Mesenchymal stem cell (in vitro differentiated cells and primary cell): ENCODE results near the gene TTC22.

Source experiments
- DNase-seq: peaks from one replicate; pipeline ENCODE4 v3.0.0-alpha.2; 2013
- H2AFZ ChIP-seq: one replicate; pipeline ENCODE4 v1.6.1; 2013; ENCODE audit warnings: low read depth, mild to moderate bottlenecking, control low read depth, inconsistent platforms, low read length, moderate library complexity
- H2AK5ac ChIP-seq: 2 replicates; pipeline ENCODE4 v1.6.1; 2013; ENCODE audit warnings: low read length, moderate library complexity, mild to moderate bottlenecking, inconsistent platforms; ENCODE audit not compliant: severe bottlenecking
- H2BK120ac ChIP-seq: one replicate; pipeline ENCODE4 v1.6.1; 2013; ENCODE audit warnings: low read depth, mild to moderate bottlenecking, inconsistent platforms, low read length, moderate library complexity
- H2BK12ac ChIP-seq, 2 experiments: one replicate each; pipeline ENCODE4 v1.6.1; 2013; ENCODE audit warnings: inconsistent platforms in 2 of 2, low read length in 2 of 2, mild to moderate bottlenecking in 2 of 2, moderate library complexity in 2 of 2, control low read depth in 1 of 2
- H2BK15ac ChIP-seq: one replicate; pipeline ENCODE4 v1.6.1; 2013; ENCODE audit warnings: mild to moderate bottlenecking, low read depth, inconsistent platforms; ENCODE audit not compliant: poor library complexity, severe bottlenecking
- H2BK5ac ChIP-seq: 2 replicates; pipeline ENCODE4 v1.6.1; 2013; ENCODE audit warnings: low read depth, mild to moderate bottlenecking, low read length, control low read depth, inconsistent platforms; ENCODE audit not compliant: poor library complexity, severe bottlenecking
- H3K14ac ChIP-seq, 2 experiments: one replicate each; pipeline ENCODE4 v1.6.1; 2013; ENCODE audit warnings: inconsistent platforms in 2 of 2, low read length in 2 of 2, control low read depth in 1 of 2, mild to moderate bottlenecking in 1 of 2, moderate library complexity in 1 of 2
- H3K18ac ChIP-seq, 2 experiments: one replicate each; pipeline ENCODE4 v1.6.1; 2013; ENCODE audit warnings: inconsistent platforms in 2 of 2, low read length in 2 of 2, control low read depth in 1 of 2, low read depth in 1 of 2, mild to moderate bottlenecking in 1 of 2
- H3K23ac ChIP-seq, 2 experiments: one replicate each; pipeline ENCODE4 v1.6.1; 2013; ENCODE audit warnings: inconsistent platforms in 2 of 2, low read length in 2 of 2, mild to moderate bottlenecking in 2 of 2, moderate library complexity in 2 of 2, control low read depth in 1 of 2
- H3K27ac ChIP-seq: 2 replicates; pipeline ENCODE4 v1.5.1; 2013; ENCODE audit warnings: mild to moderate bottlenecking, moderate library complexity, low read length, control low read depth, inconsistent platforms; ENCODE audit not compliant: poor library complexity, severe bottlenecking
- H3K27me3 ChIP-seq, 2 experiments: 2 replicates each; pipeline versions ENCODE4 v1.6.1 to v1.7.0; 2013; ENCODE audit warnings: low read length in 2 of 2, mild to moderate bottlenecking in 2 of 2, moderate library complexity in 2 of 2, control low read depth in 1 of 2, inconsistent platforms in 1 of 2; ENCODE audit not compliant: control insufficient read depth in 1 of 2, insufficient read depth in 1 of 2
- H3K36me3 ChIP-seq, 2 experiments: 2 replicates each; pipeline versions ENCODE4 v1.6.1 to v1.7.0; 2013; ENCODE audit warnings: low read length in 2 of 2, control low read depth in 1 of 2, inconsistent platforms in 1 of 2, low read depth in 1 of 2, mild to moderate bottlenecking in 1 of 2; ENCODE audit not compliant: insufficient read depth in 2 of 2, control insufficient read depth in 1 of 2
- H3K4ac ChIP-seq, 2 experiments: one replicate each; pipeline ENCODE4 v1.6.1; 2013; ENCODE audit warnings: inconsistent platforms in 2 of 2, low read length in 2 of 2, mild to moderate bottlenecking in 2 of 2, moderate library complexity in 2 of 2, control low read depth in 1 of 2, low read depth in 1 of 2
- H3K4me1 ChIP-seq: 2 replicates; pipeline ENCODE4 v1.6.1; 2013; ENCODE audit warnings: low read depth, low read length, control low read depth; ENCODE audit not compliant: control insufficient read depth, insufficient read depth
- H3K4me2 ChIP-seq: 2 replicates; pipeline ENCODE4 v1.6.1; 2013; ENCODE audit warnings: low read length, mild to moderate bottlenecking, inconsistent platforms; ENCODE audit not compliant: poor library complexity, severe bottlenecking
- H3K4me3 ChIP-seq, 2 experiments: 2 replicates each; pipeline versions ENCODE4 v1.5.1 to v1.7.0; 2013; ENCODE audit warnings: low read length in 2 of 2, mild to moderate bottlenecking in 2 of 2, control low read depth in 1 of 2, low read depth in 1 of 2; ENCODE audit not compliant: insufficient read depth in 1 of 2
- H3K79me1 ChIP-seq: replicated peaks from 2 replicates; pipeline ENCODE4 v1.6.1; 2013; ENCODE audit warnings: mild to moderate bottlenecking, control low read depth, low read length, inconsistent platforms; ENCODE audit not compliant: poor library complexity, severe bottlenecking
- H3K9ac ChIP-seq: 2 replicates; pipeline ENCODE4 v1.7.0; 2013; ENCODE audit warnings: mild to moderate bottlenecking, low read length, moderate library complexity
- H3K9me3 ChIP-seq: 2 replicates; pipeline ENCODE4 v1.7.0; 2013; ENCODE audit warnings: mild to moderate bottlenecking, low read length; ENCODE audit not compliant: control insufficient read depth
- H4K8ac ChIP-seq: one replicate; pipeline ENCODE4 v1.6.1; 2013; ENCODE audit warnings: inconsistent platforms, mild to moderate bottlenecking, low read length, moderate library complexity
- H4K91ac ChIP-seq: one replicate; pipeline ENCODE4 v1.6.1; 2013; ENCODE audit warnings: mild to moderate bottlenecking, low read length, inconsistent platforms
- WGBS: methylation state at CpG from one replicate; pipeline ENCODE4 v1.1.7; 2013; ENCODE audit warnings: mixed read lengths; 5-methylcytosine and 5-hydroxymethylcytosine counted together

TTC22 gene

DNA sequence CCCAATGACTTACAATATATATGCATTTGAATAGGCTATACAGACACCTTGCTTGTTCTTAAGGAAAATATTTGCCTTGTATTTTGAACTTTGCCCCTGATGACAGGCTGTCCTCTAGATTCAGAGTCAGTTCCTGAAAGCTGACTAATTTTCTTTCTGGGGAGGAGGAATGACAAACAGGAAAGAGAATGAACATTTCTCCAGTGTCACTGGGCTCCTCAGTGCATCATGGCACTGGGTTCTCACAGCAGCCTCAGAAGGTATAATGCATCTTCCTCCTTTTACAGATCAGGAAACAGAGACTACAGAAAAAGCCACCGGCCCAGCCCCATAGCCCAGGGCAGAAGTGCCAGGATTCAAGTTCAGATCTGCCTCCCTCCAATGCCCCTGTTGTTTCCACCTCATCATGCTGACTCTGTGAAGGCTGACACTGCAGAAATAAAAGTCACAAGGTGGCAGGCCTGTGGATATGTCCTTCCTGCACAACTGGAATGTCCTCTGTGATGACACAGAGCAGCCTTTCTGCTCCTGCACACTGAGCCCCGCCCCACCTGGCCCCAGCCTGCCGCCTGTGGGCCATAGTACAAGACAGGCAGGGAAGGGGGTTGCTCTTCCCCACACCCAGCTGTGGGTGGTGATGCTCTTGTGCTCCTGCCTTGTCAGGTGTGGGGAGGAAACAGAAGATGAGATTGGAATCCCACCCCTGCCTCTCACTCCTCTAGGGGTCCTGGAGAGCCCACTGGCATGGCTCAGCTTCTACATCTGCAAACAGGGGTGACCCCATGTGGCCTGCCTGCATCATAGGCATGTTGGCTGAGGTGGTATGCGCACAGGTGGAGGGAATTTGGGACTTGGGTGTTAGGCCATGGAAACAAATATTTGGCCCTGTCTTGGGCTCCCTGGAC lies 6.4 kb downstream of the TTC22 start:
- Histone ChIP-seq H2BK12ac (no peak overlapping the region), H3K27ac (no peak overlapping the region), H3K79me1 (no peaks in the 10 kb centered on the region), H2BK120ac (no peak overlapping the region), H3K4me1 (peaks cover 4% of the 10 kb centered on the region), H3K4me2 (no peak overlapping the region), H4K91ac (no peak overlapping the region), H4K8ac (no peak overlapping the region), H3K9ac (no peak overlapping the region), H3K27me3 (peaks cover 21 to 42% of the 10 kb centered on the region in 2 experiments), H3K23ac (no peak overlapping the region), H2BK5ac (no peak overlapping the region), H2AK5ac (no peak overlapping the region), H3K4ac (no peak overlapping the region), H3K36me3 (no peaks in the 10 kb centered on the region), H3K14ac (no peak overlapping the region), H3K18ac (no peak overlapping the region), H2BK15ac (no peak overlapping the region), H2AFZ (no peak overlapping the region), H3K9me3 (peaks cover 8% of the 10 kb centered on the region), H3K4me3 (no peak overlapping the region)
- 85% methylated on average over 4 of the region's 4 CpGs for WGBS
- DNase-seq = peak; percentile 13

DNA sequence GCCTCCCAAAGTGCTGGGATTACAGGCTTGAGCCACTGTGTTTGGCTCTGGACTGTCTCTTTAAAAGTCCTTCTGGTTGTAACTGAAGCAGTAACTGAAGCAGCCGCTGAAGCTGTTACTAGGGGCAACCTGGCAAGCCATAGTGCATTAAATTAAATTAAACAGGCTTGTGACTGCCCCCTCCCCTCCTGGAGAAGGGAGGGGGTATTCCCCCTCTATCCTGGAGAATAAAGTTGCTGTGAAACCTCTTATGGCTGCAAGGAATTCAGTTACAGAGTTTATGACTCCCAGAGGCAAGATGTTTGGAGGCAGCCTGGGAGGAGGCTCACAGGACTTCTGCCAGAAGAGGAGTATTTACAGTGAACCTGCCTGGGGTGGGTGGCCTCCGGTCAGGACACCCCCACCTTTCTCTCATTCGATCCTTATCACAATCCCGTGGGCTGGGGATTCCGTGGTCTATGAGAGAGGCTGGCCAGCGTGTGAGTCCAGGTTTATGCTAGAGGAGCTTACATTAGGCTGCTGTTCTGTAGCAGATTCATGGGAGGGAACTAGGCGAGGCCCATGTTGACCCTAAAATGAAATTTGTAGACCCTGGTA lies 8.3 kb downstream of the TTC22 start:
- Histone ChIP-seq H2AK5ac (no peak overlapping the region), H3K9ac (no peak overlapping the region), H4K8ac (no peak overlapping the region), H3K27ac (no peak overlapping the region), H2BK5ac (no peak overlapping the region), H2BK120ac (no peak overlapping the region), H4K91ac (no peak overlapping the region), H2BK12ac (no peak overlapping the region), H3K14ac (no peak overlapping the region), H3K27me3 (peaks cover 34 to 36% of the 10 kb centered on the region in 2 experiments), H3K4ac (no peak overlapping the region), H2BK15ac (no peak overlapping the region), H3K18ac (no peak overlapping the region), H3K36me3 (no peaks in the 10 kb centered on the region), H3K4me2 (no peak overlapping the region), H3K4me1 (no peaks in the 10 kb centered on the region), H3K79me1 (no peaks in the 10 kb centered on the region), H2AFZ (no peak overlapping the region), H3K23ac (no peak overlapping the region), H3K4me3 (no peak overlapping the region), H3K9me3 (peaks cover 8% of the 10 kb centered on the region)
- DNase-seq = no peak
- 69% methylated on average over 4 of the region's 7 CpGs for WGBS

- Histone ChIP-seq H3K36me3 (no peaks in the 10 kb centered on the region), H3K9me3 (peaks cover 8% of the 10 kb centered on the region), H4K8ac (no peak overlapping the region), H3K79me1 (no peaks in the 10 kb centered on the region), H2BK120ac (no peak overlapping the region), H2AK5ac (no peak overlapping the region), H3K27me3 (peaks cover 35 to 41% of the 10 kb centered on the region in 2 experiments), H3K4me3 (no peak overlapping the region), H3K18ac (no peak overlapping the region), H3K23ac (no peak overlapping the region), H2BK15ac (no peak overlapping the region), H3K14ac (no peak overlapping the region), H3K4me1 (no peaks in the 10 kb centered on the region), H3K27ac (no peak overlapping the region), H2BK12ac (no peak overlapping the region), H3K4me2 (no peak overlapping the region), H4K91ac (no peak overlapping the region), H3K4ac (no peak overlapping the region), H2BK5ac (no peak overlapping the region), H3K9ac (no peak overlapping the region), H2AFZ (no peak overlapping the region)
- peak; percentile 13 for DNase-seq
- WGBS = 95% methylated on average over 12 of the region's 13 CpGs
These were observed 9.1 kb downstream of the TTC22 start for GRCh38 chr1:54791880-54792522.

DNA sequence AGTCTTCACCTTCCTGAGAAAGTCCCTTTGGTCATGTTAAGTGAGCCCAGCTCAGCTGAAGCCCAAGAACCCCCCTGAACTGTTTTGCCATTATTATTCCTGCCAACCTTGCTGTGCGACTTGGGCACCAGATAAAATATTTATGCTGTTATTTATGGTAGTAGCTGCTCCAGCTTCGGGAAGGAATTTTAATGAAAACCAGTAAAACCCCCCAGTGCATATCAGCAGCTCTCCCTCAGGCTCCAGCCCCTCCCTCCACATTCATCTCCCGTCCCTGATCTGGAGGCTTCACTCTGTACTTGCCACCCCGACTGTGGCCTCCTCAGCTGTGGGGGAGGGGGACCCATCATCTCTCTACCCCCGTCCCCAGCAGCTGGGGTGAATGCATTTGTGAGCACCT lies 12.7 kb downstream of the TTC22 start:
- H4K8ac ChIP-seq = no peak overlapping the region
- no peak overlapping the region for H2AK5ac ChIP-seq
- no peak overlapping the region for H4K91ac ChIP-seq
- H3K36me3 ChIP-seq = no peaks in the 10 kb centered on the region
- DNase-seq = no peak
- no peak overlapping the region for H2AFZ ChIP-seq
- H3K4me2 ChIP-seq = no peak overlapping the region
- H3K4me1 ChIP-seq = no peaks in the 10 kb centered on the region
- H3K23ac ChIP-seq = no peak overlapping the region
- H2BK5ac ChIP-seq = no peak overlapping the region
- H3K4ac ChIP-seq = no peak overlapping the region
- no peak overlapping the region for H2BK15ac ChIP-seq
- H3K27me3 ChIP-seq = peaks cover 39 to 56% of the 10 kb centered on the region in 2 experiments
- peaks cover 8% of the 10 kb centered on the region for H3K9me3 ChIP-seq
- no peak overlapping the region for H2BK120ac ChIP-seq
- no peak overlapping the region for H3K4me3 ChIP-seq
- no peak overlapping the region for H3K9ac ChIP-seq
- no peak overlapping the region for H2BK12ac ChIP-seq
- no peak overlapping the region for H3K18ac ChIP-seq
- no peak overlapping the region for H3K27ac ChIP-seq
- H3K14ac ChIP-seq = no peak overlapping the region
- WGBS = 76% methylated on average over 5 of the region's 5 CpGs
- no peaks in the 10 kb centered on the region for H3K79me1 ChIP-seq
